ENCODE data around the gene FNDC3B. TPM values are rescaled to one million over a fixed set of nuclear protein-coding genes. Genes with fewer than 3 reads are reported as not detected.
"Not testable (repeated sequence)": the region's sequence is repeated elsewhere in the genome, so short reads cannot be mapped to it uniquely, and the experiment has no call there.

The FNDC3B gene
- total RNA-seq, 1 donor from 2014 or later = 29.0 TPM

- no peak for DNase-seq (ENCODE audit: low spot score)
- intact Hi-C loops (cut with micrococcal nuclease) = no loop called here
- peaks cover 17% of the 10 kb centered on the region for H3K4me1 Mint-ChIP-seq (ENCODE audit: low read depth)
- peaks cover 15% of the 10 kb centered on the region for H3K9me3 Mint-ChIP-seq
- H3K27ac Mint-ChIP-seq = no peak overlapping the region
- H3K4me3 Mint-ChIP-seq = no peak overlapping the region
- no peaks in the 10 kb centered on the region for H3K27me3 Mint-ChIP-seq (ENCODE audit: insufficient read depth)
- H3K36me3 Mint-ChIP-seq (ENCODE audit: low read depth) = peaks cover 18% of the 10 kb centered on the region
Observed at GRCh38 chr3:172247525-172248274, 208.3 kb downstream of the FNDC3B start.

GRCh38 chr3:172249039-172249438 lies 209.7 kb downstream of the FNDC3B start:
- Mint-ChIP-seq H3K27me3 (ENCODE audit: insufficient read depth) (no peaks in the 10 kb centered on the region), H3K36me3 (ENCODE audit: low read depth) (peaks cover 9% of the 10 kb centered on the region), H3K4me1 (ENCODE audit: low read depth) (peaks cover 11% of the 10 kb centered on the region), H3K9me3 (peaks cover 1% of the 10 kb centered on the region), H3K27ac (no peak overlapping the region), H3K4me3 (no peak overlapping the region)
- intact Hi-C loops (cut with micrococcal nuclease) = no loop called here
- no peak for DNase-seq (ENCODE audit: low spot score)

GRCh38 chr3:172251211-172251610 lies 211.8 kb downstream of the FNDC3B start:
- no peak overlapping the region for H3K27ac Mint-ChIP-seq
- H3K27me3 Mint-ChIP-seq (ENCODE audit: insufficient read depth) = no peaks in the 10 kb centered on the region
- H3K4me1 Mint-ChIP-seq (ENCODE audit: low read depth) = peaks cover 13% of the 10 kb centered on the region
- no peaks in the 10 kb centered on the region for H3K9me3 Mint-ChIP-seq
- no peak overlapping the region for H3K4me3 Mint-ChIP-seq
- DNase-seq (ENCODE audit: low spot score) = no peak
- peaks cover 9% of the 10 kb centered on the region for H3K36me3 Mint-ChIP-seq (ENCODE audit: low read depth)
- intact Hi-C loops (cut with micrococcal nuclease) = no loop called here

- Mint-ChIP-seq H3K27ac (no peak overlapping the region), H3K4me3 (no peak overlapping the region), H3K4me1 (ENCODE audit: low read depth) (peaks cover 5% of the 10 kb centered on the region), H3K27me3 (ENCODE audit: insufficient read depth) (no peaks in the 10 kb centered on the region), H3K9me3 (no peaks in the 10 kb centered on the region), H3K36me3 (ENCODE audit: low read depth) (peaks cover 8% of the 10 kb centered on the region)
- intact Hi-C loops (cut with micrococcal nuclease) = no loop called here
- no peak for DNase-seq (ENCODE audit: low spot score)
Observed at GRCh38 chr3:172253200-172253599, 213.8 kb downstream of the FNDC3B start.

GRCh38 chr3:172254542-172254941 lies 215.2 kb downstream of the FNDC3B start:
- H3K27ac Mint-ChIP-seq = no peak overlapping the region
- H3K4me1 Mint-ChIP-seq (ENCODE audit: low read depth) = peaks cover 5% of the 10 kb centered on the region
- intact Hi-C loops (cut with micrococcal nuclease) = no loop called here
- DNase-seq (ENCODE audit: low spot score) = no peak
- no peak overlapping the region for H3K4me3 Mint-ChIP-seq
- peaks cover 8% of the 10 kb centered on the region for H3K36me3 Mint-ChIP-seq (ENCODE audit: low read depth)
- no peaks in the 10 kb centered on the region for H3K27me3 Mint-ChIP-seq (ENCODE audit: insufficient read depth)
- H3K9me3 Mint-ChIP-seq = no peaks in the 10 kb centered on the region

- H3K4me1 Mint-ChIP-seq (ENCODE audit: low read depth); intact Hi-C loops (cut with micrococcal nuclease); H3K9me3 Mint-ChIP-seq; H3K27ac Mint-ChIP-seq; DNase-seq (ENCODE audit: low spot score); H3K36me3 Mint-ChIP-seq (ENCODE audit: low read depth); H3K27me3 Mint-ChIP-seq (ENCODE audit: insufficient read depth); H3K4me3 Mint-ChIP-seq: not testable (repeated sequence)
Observed at GRCh38 chr3:172255321-172255720, 215.9 kb downstream of the FNDC3B start.

- intact Hi-C loops (cut with micrococcal nuclease) = no loop called here
- peaks cover 5% of the 10 kb centered on the region for H3K4me1 Mint-ChIP-seq (ENCODE audit: low read depth)
- no peak overlapping the region for H3K4me3 Mint-ChIP-seq
- no peak overlapping the region for H3K27ac Mint-ChIP-seq
- no peak for DNase-seq (ENCODE audit: low spot score)
- H3K9me3 Mint-ChIP-seq = no peaks in the 10 kb centered on the region
- no peaks in the 10 kb centered on the region for H3K27me3 Mint-ChIP-seq (ENCODE audit: insufficient read depth)
- H3K36me3 Mint-ChIP-seq (ENCODE audit: low read depth) = peaks cover 9% of the 10 kb centered on the region
Observed at GRCh38 chr3:172256101-172256734, 216.8 kb downstream of the FNDC3B start.

GRCh38 chr3:172257648-172258400 lies 218.4 kb downstream of the FNDC3B start:
- H3K36me3 Mint-ChIP-seq (ENCODE audit: low read depth) = peaks cover 8% of the 10 kb centered on the region
- DNase-seq (ENCODE audit: low spot score) = no peak
- H3K4me3 Mint-ChIP-seq = no peak overlapping the region
- H3K27ac Mint-ChIP-seq = no peak overlapping the region
- no peaks in the 10 kb centered on the region for H3K9me3 Mint-ChIP-seq
- no peaks in the 10 kb centered on the region for H3K27me3 Mint-ChIP-seq (ENCODE audit: insufficient read depth)
- H3K4me1 Mint-ChIP-seq (ENCODE audit: low read depth) = peaks cover 5% of the 10 kb centered on the region
- intact Hi-C loops (cut with micrococcal nuclease) = no loop called here

GRCh38 chr3:172258624-172259023 lies 219.2 kb downstream of the FNDC3B start:
- Mint-ChIP-seq H3K9me3 (no peaks in the 10 kb centered on the region), H3K36me3 (ENCODE audit: low read depth) (peaks cover 8% of the 10 kb centered on the region), H3K27me3 (ENCODE audit: insufficient read depth) (no peaks in the 10 kb centered on the region), H3K27ac (no peak overlapping the region), H3K4me3 (no peak overlapping the region), H3K4me1 (ENCODE audit: low read depth) (peaks cover 5% of the 10 kb centered on the region)
- intact Hi-C loops (cut with micrococcal nuclease) = no loop called here
- no peak for DNase-seq (ENCODE audit: low spot score)

GRCh38 chr3:172259111-172259541 lies 219.7 kb downstream of the FNDC3B start:
- Mint-ChIP-seq H3K9me3 (no peaks in the 10 kb centered on the region), H3K36me3 (ENCODE audit: low read depth) (peaks cover 8% of the 10 kb centered on the region), H3K27ac (no peak overlapping the region), H3K4me1 (ENCODE audit: low read depth) (peaks cover 5% of the 10 kb centered on the region), H3K27me3 (ENCODE audit: insufficient read depth) (no peaks in the 10 kb centered on the region), H3K4me3 (no peak overlapping the region)
- no peak for DNase-seq (ENCODE audit: low spot score)
- intact Hi-C loops (cut with micrococcal nuclease) = no loop called here

GRCh38 chr3:172259726-172260248 lies 220.4 kb downstream of the FNDC3B start:
- Mint-ChIP-seq H3K9me3 (no peaks in the 10 kb centered on the region), H3K27ac (no peak overlapping the region), H3K4me1 (ENCODE audit: low read depth) (no peaks in the 10 kb centered on the region), H3K4me3 (no peak overlapping the region), H3K36me3 (ENCODE audit: low read depth) (peaks cover 10% of the 10 kb centered on the region), H3K27me3 (ENCODE audit: insufficient read depth) (no peaks in the 10 kb centered on the region)
- DNase-seq (ENCODE audit: low spot score) = no peak
- intact Hi-C loops (cut with micrococcal nuclease) = no loop called here

- H3K27me3 Mint-ChIP-seq (ENCODE audit: insufficient read depth) = no peaks in the 10 kb centered on the region
- no peak for DNase-seq (ENCODE audit: low spot score)
- H3K4me3 Mint-ChIP-seq = no peak overlapping the region
- no peaks in the 10 kb centered on the region for H3K9me3 Mint-ChIP-seq
- H3K36me3 Mint-ChIP-seq (ENCODE audit: low read depth) = peaks cover 10% of the 10 kb centered on the region
- intact Hi-C loops (cut with micrococcal nuclease) = no loop called here
- no peak overlapping the region for H3K27ac Mint-ChIP-seq
- no peaks in the 10 kb centered on the region for H3K4me1 Mint-ChIP-seq (ENCODE audit: low read depth)
Observed at GRCh38 chr3:172260381-172260780, 221.0 kb downstream of the FNDC3B start.

GRCh38 chr3:172261054-172261453 lies 221.7 kb downstream of the FNDC3B start:
- Mint-ChIP-seq H3K27ac (no peak overlapping the region), H3K4me3 (no peak overlapping the region), H3K4me1 (ENCODE audit: low read depth) (no peaks in the 10 kb centered on the region), H3K27me3 (ENCODE audit: insufficient read depth) (no peaks in the 10 kb centered on the region), H3K36me3 (ENCODE audit: low read depth) (peaks cover 10% of the 10 kb centered on the region), H3K9me3 (no peaks in the 10 kb centered on the region)
- intact Hi-C loops (cut with micrococcal nuclease) = no loop called here
- DNase-seq (ENCODE audit: low spot score) = no peak

Data from activated T-helper 1 cell treated with anti-CD3 and anti-CD28 coated beads, Interleukin-12 subunit alpha, Interleukin-12 subunit beta, Interleukin-2, Interleukin-4 antibody, amounts not matched to agents 30 ng/mL and 10 ng/mL and 1 ng/mL, durations not matched to agents 14 hours and 24 hours and 36 hours (primary cell).